ENCODE data around the gene HPS1.

HPS1 gene

GRCh38 chr10:98431016-98431415 lies 15.7 kb downstream of the HPS1 start:
- TF ChIP-seq NFIC (IDR thresholded peaks at IDR 0.05) (no peak), FOXM1 (IDR thresholded peaks at IDR 0.05; ENCODE audit: borderline replicate concordance, low read depth) (no peak), EGR1 (IDR thresholded peaks at IDR 0.05) (no peak), USF1 (IDR thresholded peaks at IDR 0.05) (no peak), CREB1 (IDR thresholded peaks at IDR 0.05; ENCODE audit: low read depth) (no peak), TEAD4 (IDR thresholded peaks at IDR 0.05) (no peak), TCF12 (IDR thresholded peaks at IDR 0.05; ENCODE audit: low read depth) (no peak)

- TF ChIP-seq ZBTB7A (IDR thresholded peaks at IDR 0.05; ENCODE audit: low read depth) (no peak), FOXM1 (IDR thresholded peaks at IDR 0.05; ENCODE audit: borderline replicate concordance, low read depth) (no peak), EGR1 (IDR thresholded peaks at IDR 0.05) (no peak), NFIC (IDR thresholded peaks at IDR 0.05) (no peak), TCF12 (IDR thresholded peaks at IDR 0.05; ENCODE audit: low read depth) (no peak), REST (IDR thresholded peaks at IDR 0.05; ENCODE audit: low read depth) (no peak), YY1 (IDR thresholded peaks at IDR 0.05; ENCODE audit: low read depth) (no peak), USF1 (IDR thresholded peaks at IDR 0.05) (no peak), RAD21 (IDR thresholded peaks at IDR 0.05; ENCODE audit: low read depth) (no peak), EP300 (IDR thresholded peaks at IDR 0.05; ENCODE audit: borderline replicate concordance) (no peak), CREB1 (IDR thresholded peaks at IDR 0.05; ENCODE audit: low read depth) (no peak), TAF1 (IDR thresholded peaks at IDR 0.05; ENCODE audit: low read depth) (no peak), TEAD4 (IDR thresholded peaks at IDR 0.05) (no peak), CEBPB (IDR thresholded peaks at IDR 0.05) (no peak)
- TF ChIP-seq, protein P1, sequence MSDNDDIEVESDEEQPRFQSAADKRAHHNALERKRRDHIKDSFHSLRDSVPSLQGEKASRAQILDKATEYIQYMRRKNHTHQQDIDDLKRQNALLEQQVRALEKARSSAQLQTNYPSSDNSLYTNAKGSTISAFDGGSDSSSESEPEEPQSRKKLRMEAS (IDR thresholded peaks at IDR 0.05): no peak
Observed at GRCh38 chr10:98430427-98430826, 16.3 kb downstream of the HPS1 start.

GRCh38 chr10:98429320-98430072 lies 17.2 kb downstream of the HPS1 start:
- TF ChIP-seq EGR1 (IDR thresholded peaks at IDR 0.05): no peak
- TF ChIP-seq NFIC (IDR thresholded peaks at IDR 0.05): no peak
- no peak for TF ChIP-seq TAF1 (IDR thresholded peaks at IDR 0.05; ENCODE audit: low read depth)
- no peak for TF ChIP-seq CEBPB (IDR thresholded peaks at IDR 0.05)
- no peak for TF ChIP-seq USF1 (IDR thresholded peaks at IDR 0.05)
- TF ChIP-seq FOXM1 (IDR thresholded peaks at IDR 0.05; ENCODE audit: borderline replicate concordance, low read depth): no peak
- TF ChIP-seq REST (IDR thresholded peaks at IDR 0.05; ENCODE audit: low read depth): no peak
- TF ChIP-seq CREB1 (IDR thresholded peaks at IDR 0.05; ENCODE audit: low read depth): no peak
- TF ChIP-seq RAD21 (IDR thresholded peaks at IDR 0.05; ENCODE audit: low read depth): no peak
- TF ChIP-seq EP300 (IDR thresholded peaks at IDR 0.05; ENCODE audit: borderline replicate concordance): no peak
- no peak for TF ChIP-seq ZBTB7A (IDR thresholded peaks at IDR 0.05; ENCODE audit: low read depth)
- TF ChIP-seq, protein P1 (IDR thresholded peaks at IDR 0.05): no peak
- TF ChIP-seq YY1 (IDR thresholded peaks at IDR 0.05; ENCODE audit: low read depth): no peak
- TF ChIP-seq TEAD4 (IDR thresholded peaks at IDR 0.05): no peak
- no peak for TF ChIP-seq TCF12 (IDR thresholded peaks at IDR 0.05; ENCODE audit: low read depth)

GRCh38 chr10:98427011-98427515 lies 19.7 kb downstream of the HPS1 start:
- TF ChIP-seq FOXM1 (IDR thresholded peaks at IDR 0.05; ENCODE audit: borderline replicate concordance, low read depth) (no peak), NFIC (IDR thresholded peaks at IDR 0.05) (no peak), RAD21 (IDR thresholded peaks at IDR 0.05; ENCODE audit: low read depth) (no peak), REST (IDR thresholded peaks at IDR 0.05; ENCODE audit: low read depth) (no peak), TEAD4 (IDR thresholded peaks at IDR 0.05) (no peak), CEBPB (IDR thresholded peaks at IDR 0.05) (no peak), EGR1 (IDR thresholded peaks at IDR 0.05) (no peak), YY1 (IDR thresholded peaks at IDR 0.05; ENCODE audit: low read depth) (no peak)
- TF ChIP-seq, protein P1 (IDR thresholded peaks at IDR 0.05): no peak
